ENCODE measurements around the gene SPRR2B. TPM values are rescaled to one million over a fixed set of nuclear protein-coding genes. Genes with fewer than 3 reads are reported as not detected.

SPRR2B gene
- not detected in 2 replicates for polyA plus RNA-seq
- not detected in 2 replicates for polyA minus RNA-seq

DNA sequence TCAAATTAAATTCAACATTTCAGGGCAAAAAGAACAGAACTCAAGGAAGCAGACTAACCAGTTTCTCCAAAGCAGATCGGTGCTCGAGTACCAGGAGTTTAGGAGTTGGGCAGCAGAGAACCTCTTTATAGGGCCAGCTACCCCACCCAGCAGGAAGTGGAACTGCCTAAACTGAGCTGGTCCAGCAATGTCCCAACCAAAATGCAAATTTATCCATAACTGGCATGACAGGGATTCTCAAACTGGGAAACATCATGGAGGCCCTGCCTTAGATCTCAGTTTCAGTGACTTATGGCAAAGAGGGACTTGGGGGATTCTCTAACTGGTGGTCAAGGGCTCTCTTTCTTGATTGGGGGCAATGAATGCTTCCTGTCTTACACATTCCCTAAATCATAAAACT lies at the start of gene SPRR2B:
Gene SPRR2B, minus strand, starts transcription at position 101 of the 400 bp plus-strand sequence. CDS start 772 bp downstream, outside the sequence.
- Histone ChIP-seq H3F3A (ENCODE audit: insufficient read depth, low read length, poor library complexity, severe bottlenecking) (no peaks in the 10 kb centered on the region), H3K27ac (ENCODE audit: low read length) (no peak within 1 kb of the TSS), H4K20me1 (ENCODE audit: insufficient read depth) (no peaks in the 10 kb centered on the region), H3K79me2 (replicated peaks; ENCODE audit: insufficient read depth, low read length) (no peaks in the 10 kb centered on the region), H3K9ac (ENCODE audit: low read length) (no peak within 1 kb of the TSS), H3K9me2 (ENCODE audit: insufficient read depth, low read length) (no peaks in the 10 kb centered on the region), H3K9me3 (ENCODE audit: low read length) (no peaks in the 10 kb centered on the region), H3K27me3 (ENCODE audit: insufficient read depth, low read depth, low read length) (no peaks in the 10 kb centered on the region), H3K4me3 (ENCODE audit: low read length) (no peak within 1 kb of the TSS), H2AFZ (ENCODE audit: low read depth, low read length) (no peak within 1 kb of the TSS), H3K4me2 (ENCODE audit: low read length) (no peak within 1 kb of the TSS), H3K36me3 (ENCODE audit: insufficient read depth, low read length) (no peaks in the 10 kb centered on the region)
- TF ChIP-seq, protein P1, sequence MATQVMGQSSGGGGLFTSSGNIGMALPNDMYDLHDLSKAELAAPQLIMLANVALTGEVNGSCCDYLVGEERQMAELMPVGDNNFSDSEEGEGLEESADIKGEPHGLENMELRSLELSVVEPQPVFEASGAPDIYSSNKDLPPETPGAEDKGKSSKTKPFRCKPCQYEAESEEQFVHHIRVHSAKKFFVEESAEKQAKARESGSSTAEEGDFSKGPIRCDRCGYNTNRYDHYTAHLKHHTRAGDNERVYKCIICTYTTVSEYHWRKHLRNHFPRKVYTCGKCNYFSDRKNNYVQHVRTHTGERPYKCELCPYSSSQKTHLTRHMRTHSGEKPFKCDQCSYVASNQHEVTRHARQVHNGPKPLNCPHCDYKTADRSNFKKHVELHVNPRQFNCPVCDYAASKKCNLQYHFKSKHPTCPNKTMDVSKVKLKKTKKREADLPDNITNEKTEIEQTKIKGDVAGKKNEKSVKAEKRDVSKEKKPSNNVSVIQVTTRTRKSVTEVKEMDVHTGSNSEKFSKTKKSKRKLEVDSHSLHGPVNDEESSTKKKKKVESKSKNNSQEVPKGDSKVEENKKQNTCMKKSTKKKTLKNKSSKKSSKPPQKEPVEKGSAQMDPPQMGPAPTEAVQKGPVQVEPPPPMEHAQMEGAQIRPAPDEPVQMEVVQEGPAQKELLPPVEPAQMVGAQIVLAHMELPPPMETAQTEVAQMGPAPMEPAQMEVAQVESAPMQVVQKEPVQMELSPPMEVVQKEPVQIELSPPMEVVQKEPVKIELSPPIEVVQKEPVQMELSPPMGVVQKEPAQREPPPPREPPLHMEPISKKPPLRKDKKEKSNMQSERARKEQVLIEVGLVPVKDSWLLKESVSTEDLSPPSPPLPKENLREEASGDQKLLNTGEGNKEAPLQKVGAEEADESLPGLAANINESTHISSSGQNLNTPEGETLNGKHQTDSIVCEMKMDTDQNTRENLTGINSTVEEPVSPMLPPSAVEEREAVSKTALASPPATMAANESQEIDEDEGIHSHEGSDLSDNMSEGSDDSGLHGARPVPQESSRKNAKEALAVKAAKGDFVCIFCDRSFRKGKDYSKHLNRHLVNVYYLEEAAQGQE (IDR thresholded peaks at IDR 0.05; ENCODE audit: borderline replicate concordance), result no peak
- TF ChIP-seq MXI1 (conservative IDR thresholded peaks at IDR 0.05; ENCODE audit: poor library complexity, severe bottlenecking) (no peak), RAD21 (conservative IDR thresholded peaks at IDR 0.05) (no peak), EP300 (conservative IDR thresholded peaks at IDR 0.05; ENCODE audit: poor library complexity, severe bottlenecking) (no peak), SMC3 (conservative IDR thresholded peaks at IDR 0.05; ENCODE audit: poor library complexity) (no peak), POLR2AphosphoS5 (IDR thresholded peaks at IDR 0.05) (no peak), EZH2 (IDR thresholded peaks at IDR 0.05; ENCODE audit: borderline replicate concordance, insufficient read depth, low read length, poor library complexity, severe bottlenecking) (no peak), TAF1 (IDR thresholded peaks at IDR 0.05; ENCODE audit: low read depth) (no peak)
- TF ChIP-seq, protein P2, sequence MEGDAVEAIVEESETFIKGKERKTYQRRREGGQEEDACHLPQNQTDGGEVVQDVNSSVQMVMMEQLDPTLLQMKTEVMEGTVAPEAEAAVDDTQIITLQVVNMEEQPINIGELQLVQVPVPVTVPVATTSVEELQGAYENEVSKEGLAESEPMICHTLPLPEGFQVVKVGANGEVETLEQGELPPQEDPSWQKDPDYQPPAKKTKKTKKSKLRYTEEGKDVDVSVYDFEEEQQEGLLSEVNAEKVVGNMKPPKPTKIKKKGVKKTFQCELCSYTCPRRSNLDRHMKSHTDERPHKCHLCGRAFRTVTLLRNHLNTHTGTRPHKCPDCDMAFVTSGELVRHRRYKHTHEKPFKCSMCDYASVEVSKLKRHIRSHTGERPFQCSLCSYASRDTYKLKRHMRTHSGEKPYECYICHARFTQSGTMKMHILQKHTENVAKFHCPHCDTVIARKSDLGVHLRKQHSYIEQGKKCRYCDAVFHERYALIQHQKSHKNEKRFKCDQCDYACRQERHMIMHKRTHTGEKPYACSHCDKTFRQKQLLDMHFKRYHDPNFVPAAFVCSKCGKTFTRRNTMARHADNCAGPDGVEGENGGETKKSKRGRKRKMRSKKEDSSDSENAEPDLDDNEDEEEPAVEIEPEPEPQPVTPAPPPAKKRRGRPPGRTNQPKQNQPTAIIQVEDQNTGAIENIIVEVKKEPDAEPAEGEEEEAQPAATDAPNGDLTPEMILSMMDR (IDR thresholded peaks at IDR 0.05; ENCODE audit: poor library complexity, severe bottlenecking), result no peak

DNA sequence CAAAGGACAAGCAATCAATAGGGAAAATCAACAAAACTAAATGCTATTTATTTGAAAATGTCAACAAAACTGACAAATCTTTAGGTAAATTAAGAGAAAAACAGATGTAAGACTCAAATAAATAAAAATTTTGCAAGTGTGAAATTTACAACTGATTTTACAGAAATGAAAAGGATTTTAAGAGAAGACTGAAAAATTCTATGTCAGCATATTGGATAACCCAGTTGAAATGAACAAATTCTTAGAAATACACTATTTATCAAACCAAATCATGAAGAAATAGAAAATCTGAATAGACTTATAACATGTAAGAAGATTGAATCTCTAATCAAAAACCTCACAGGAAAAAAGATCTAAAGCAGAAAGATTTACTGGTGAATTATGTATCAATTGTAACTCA lies 49.5 kb upstream of the SPRR2B start:
- Histone ChIP-seq H3K27me3 (ENCODE audit: insufficient read depth, low read depth, low read length) (no peaks in the 10 kb centered on the region), H3K4me3 (ENCODE audit: low read length) (no peak overlapping the region), H3K9me2 (ENCODE audit: insufficient read depth, low read length) (no peaks in the 10 kb centered on the region), H4K20me1 (ENCODE audit: insufficient read depth) (no peaks in the 10 kb centered on the region), H3K27ac (ENCODE audit: low read length) (no peak overlapping the region), H3K9ac (ENCODE audit: low read length) (no peak overlapping the region), H2AFZ (ENCODE audit: low read depth, low read length) (no peak overlapping the region), H3K4me2 (ENCODE audit: low read length) (no peak overlapping the region), H3K36me3 (ENCODE audit: insufficient read depth, low read length) (no peaks in the 10 kb centered on the region), H3F3A (ENCODE audit: insufficient read depth, low read length, poor library complexity, severe bottlenecking) (no peaks in the 10 kb centered on the region), H3K79me2 (replicated peaks; ENCODE audit: insufficient read depth, low read length) (no peaks in the 10 kb centered on the region), H3K9me3 (ENCODE audit: low read length) (no peaks in the 10 kb centered on the region)
- TF ChIP-seq, protein P2 (IDR thresholded peaks at IDR 0.05; ENCODE audit: poor library complexity, severe bottlenecking), result no peak
- TF ChIP-seq SMC3 (conservative IDR thresholded peaks at IDR 0.05; ENCODE audit: poor library complexity) (no peak), TAF1 (IDR thresholded peaks at IDR 0.05; ENCODE audit: low read depth) (no peak), EZH2 (IDR thresholded peaks at IDR 0.05; ENCODE audit: borderline replicate concordance, insufficient read depth, low read length, poor library complexity, severe bottlenecking) (no peak), MXI1 (conservative IDR thresholded peaks at IDR 0.05; ENCODE audit: poor library complexity, severe bottlenecking) (no peak), EP300 (conservative IDR thresholded peaks at IDR 0.05; ENCODE audit: poor library complexity, severe bottlenecking) (no peak), RAD21 (conservative IDR thresholded peaks at IDR 0.05) (no peak)
- TF ChIP-seq, protein P1 (IDR thresholded peaks at IDR 0.05; ENCODE audit: borderline replicate concordance), result no peak
